Measurements from ENCODE around the gene UBA1. TPM values are rescaled to one million over a fixed set of nuclear protein-coding genes. Genes with fewer than 3 reads are reported as not detected.

UBA1 gene
- total and polyA plus RNA-seq, 2 of the 13 experiments (the other 11 are each of a cell fraction or from before 2014, with no cell fraction given) = 93.3 to 129 TPM

DNA sequence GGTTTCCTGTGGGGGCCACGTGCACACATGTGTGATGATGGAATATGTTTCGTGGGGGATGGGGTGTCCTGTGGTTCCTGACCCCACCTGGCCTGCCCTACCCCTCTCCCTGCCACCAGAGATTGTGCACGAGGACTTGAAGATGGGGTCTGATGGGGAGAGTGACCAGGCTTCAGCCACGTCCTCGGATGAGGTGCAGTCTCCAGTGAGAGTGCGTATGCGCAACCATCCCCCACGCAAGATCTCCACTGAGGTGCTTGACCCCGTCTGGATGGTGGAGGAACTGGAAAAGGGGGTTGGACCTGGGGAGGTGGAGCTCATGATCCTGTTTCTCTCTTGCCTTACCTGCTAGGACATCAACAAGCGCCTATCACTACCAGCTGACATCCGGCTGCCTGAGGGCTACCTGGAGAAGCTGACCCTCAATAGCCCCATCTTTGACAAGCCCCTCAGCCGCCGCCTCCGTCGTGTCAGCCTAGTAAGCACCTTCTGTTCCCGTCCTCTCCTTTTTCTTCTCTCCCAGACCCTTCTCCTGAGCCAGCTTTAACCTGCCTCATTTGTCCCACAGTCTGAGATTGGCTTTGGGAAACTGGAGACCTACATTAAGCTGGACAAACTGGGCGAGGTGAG is 30.8 kb downstream of the UBA1 start:
- H3K36me3 ChIP-seq (replicated peaks in 1 of 2; ENCODE audit: control insufficient read depth in 1 of 2, insufficient read depth in 2 of 2, low read length in 2 of 2) = peaks cover 11 to 41% of the 10 kb centered on the region in 2 experiments; a peak in 4 of 5 replicates
- TF ChIP-seq TFAP4 (IDR thresholded peaks at IDR 0.05; ENCODE audit: borderline replicate concordance, low read depth) = no peak
- TF ChIP-seq, protein P1, sequence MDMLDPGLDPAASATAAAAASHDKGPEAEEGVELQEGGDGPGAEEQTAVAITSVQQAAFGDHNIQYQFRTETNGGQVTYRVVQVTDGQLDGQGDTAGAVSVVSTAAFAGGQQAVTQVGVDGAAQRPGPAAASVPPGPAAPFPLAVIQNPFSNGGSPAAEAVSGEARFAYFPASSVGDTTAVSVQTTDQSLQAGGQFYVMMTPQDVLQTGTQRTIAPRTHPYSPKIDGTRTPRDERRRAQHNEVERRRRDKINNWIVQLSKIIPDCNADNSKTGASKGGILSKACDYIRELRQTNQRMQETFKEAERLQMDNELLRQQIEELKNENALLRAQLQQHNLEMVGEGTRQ (IDR thresholded peaks at IDR 0.05; ENCODE audit: low read depth, low read length) = no peak
- TF ChIP-seq, protein P1 (CRISPR knock-in tag; IDR thresholded peaks at IDR 0.05; ENCODE audit: borderline replicate concordance) = no peak
- no peak for TF ChIP-seq NCOA5 (CRISPR knock-in tag; IDR thresholded peaks at IDR 0.05)
- TF ChIP-seq, protein P2, sequence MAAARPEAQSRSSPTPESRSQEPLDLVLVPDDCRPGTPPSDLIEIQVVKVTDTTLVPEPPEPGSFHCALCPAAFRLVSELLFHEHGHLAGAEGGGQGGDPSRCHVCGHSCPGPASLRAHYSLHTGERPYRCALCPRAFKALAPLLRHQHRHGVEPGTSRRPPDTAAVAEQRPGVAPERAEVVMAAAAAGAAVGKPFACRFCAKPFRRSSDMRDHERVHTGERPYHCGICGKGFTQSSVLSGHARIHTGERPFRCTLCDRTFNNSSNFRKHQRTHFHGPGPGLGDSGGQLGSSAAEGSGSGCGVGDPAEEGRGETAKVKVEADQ (CRISPR knock-in tag; IDR thresholded peaks at IDR 0.05; ENCODE audit: borderline replicate concordance) = no peak
- no peak for TF ChIP-seq ZNF225 (CRISPR knock-in tag; IDR thresholded peaks at IDR 0.05)
- TF ChIP-seq NFE2L2 (IDR thresholded peaks at IDR 0.05; ENCODE audit: low read length) = no peak
- TF ChIP-seq DNMT3B (CRISPR knock-in tag; conservative IDR thresholded peaks at IDR 0.05) = no peak
- no peak for TF ChIP-seq SRSF1 (optimal IDR thresholded peaks at IDR 0.05; ENCODE audit: low read depth, low read length)
- no peak for TF ChIP-seq JUN (CRISPR knock-in tag; IDR thresholded peaks at IDR 0.05)
- no peak for TF ChIP-seq ZNF33B (CRISPR knock-in tag; IDR thresholded peaks at IDR 0.05)
- TF ChIP-seq ZNF563 (CRISPR knock-in tag; IDR thresholded peaks at IDR 0.05) = no peak
- no peak for TF ChIP-seq REPIN1 (CRISPR knock-in tag; IDR thresholded peaks at IDR 0.05; ENCODE audit: borderline replicate concordance, low read depth)
- no peak for TF ChIP-seq ZBTB38 (CRISPR knock-in tag; IDR thresholded peaks at IDR 0.05)
- TF ChIP-seq POGZ (CRISPR knock-in tag; IDR thresholded peaks at IDR 0.05) = no peak
- no peak for TF ChIP-seq ZNF790 (CRISPR knock-in tag; IDR thresholded peaks at IDR 0.05; ENCODE audit: borderline replicate concordance)
- H3K9me3 ChIP-seq (ENCODE audit: low read length) = no peaks in the 10 kb centered on the region
- H3K27ac ChIP-seq (ENCODE audit: extremely low read length, insufficient read depth, low read length) = no peak overlapping the region
- WGBS (ENCODE audit: low lambda C conversion rate) = 99% methylated on average over 7 of the region's 17 CpGs
- H2AFZ ChIP-seq (ENCODE audit: low read length) = no peak overlapping the region
- H3K27me3 ChIP-seq (ENCODE audit: control insufficient read depth in 1 of 2, insufficient read depth in 2 of 2, low read length in 2 of 2) = no peaks in the 10 kb centered on the region
- no peak overlapping the region for H3K9ac ChIP-seq (ENCODE audit: insufficient read depth, low read depth, low read length)
- ChIA-PET POLR2A (no interaction called here), CTCF (ENCODE audit: low intra/inter-chr PET ratio, low total read pairs) (no interaction called here)
- no peak overlapping the region for H3K4me3 ChIP-seq (replicated peaks in 1 of 3; ENCODE audit: insufficient read depth in 1 of 3, low read depth in 2 of 3, low read length in 3 of 3)
- intact Hi-C loops (cut with micrococcal nuclease; ENCODE audit: unreplicated experiment) (no loop called here), in situ Hi-C loops (cut with HindIII; ENCODE audit: extremely low pct_ligation_motif_present, low pct_unique_long_range_greater_than_20kb) (no loop called here)
- BruUV-seq (replicated peaks) = no TSS peak
- no peak overlapping the region for H3K4me2 ChIP-seq (ENCODE audit: low read depth, low read length)
- peaks cover 29% of the 10 kb centered on the region for H3K79me2 ChIP-seq (ENCODE audit: insufficient read depth, low read length)
- ATAC-seq (no peak), FAIRE-seq (no peak), DNase-seq (ENCODE audit: low spot score) (no peak)
- H3K4me1 ChIP-seq (ENCODE audit: insufficient read depth, low read length) = peaks cover 20% of the 10 kb centered on the region
- H4K20me1 ChIP-seq (ENCODE audit: insufficient read depth, low read length) = peaks cover 21% of the 10 kb centered on the region
